HepG2 (cell line): Measurements from ENCODE around the gene ZNF736.

Source experiments
- BCL3 ChIP-seq: sonication (generic); formaldehyde crosslinking; IDR thresholded peaks from 2 replicates; pipeline ENCODE4 v1.5.1; 2020; ENCODE audit warnings: mild to moderate bottlenecking, missing genetic modification reagents, moderate library complexity
- CREBL2 ChIP-seq: sonication (generic); formaldehyde crosslinking; IDR thresholded peaks from 2 replicates; pipeline ENCODE4 v1.8.1; 2023; ENCODE audit warnings: missing genetic modification reagents, mild to moderate bottlenecking, borderline replicate concordance
- CTCF ChIP-seq: sonication (generic); formaldehyde crosslinking; IDR thresholded peaks from 2 replicates; pipeline ENCODE4 v1.5.0; 2020; ENCODE audit warnings: mild to moderate bottlenecking, missing genetic modification reagents, moderate library complexity
- MYC ChIP-seq: sonication (generic); formaldehyde crosslinking; IDR thresholded peaks from 2 replicates; pipeline ENCODE4 v1.9.0; 2021; ENCODE audit warnings: missing genetic modification reagents, borderline replicate concordance
- NFRKB ChIP-seq: fragments of 450-650 bp; IDR thresholded peaks from 2 replicates; pipeline ENCODE4 v1.6.1; 2017
- TEAD2 ChIP-seq: sonication (generic); formaldehyde crosslinking; IDR thresholded peaks from 2 replicates; pipeline ENCODE4 v1.9.0; 2021; ENCODE audit warnings: missing genetic modification reagents
- ZNF124 ChIP-seq: sonication (generic); formaldehyde crosslinking; IDR thresholded peaks from 2 replicates; pipeline ENCODE4 v1.4.0; 2020; ENCODE audit warnings: missing genetic modification reagents
- TF ChIP-seq, protein P1 (sequence below): sonication (generic); formaldehyde crosslinking; IDR thresholded peaks from 2 replicates; pipeline ENCODE4 v1.8.0; 2022; ENCODE audit warnings: mild to moderate bottlenecking, missing genetic modification reagents

DNA sequence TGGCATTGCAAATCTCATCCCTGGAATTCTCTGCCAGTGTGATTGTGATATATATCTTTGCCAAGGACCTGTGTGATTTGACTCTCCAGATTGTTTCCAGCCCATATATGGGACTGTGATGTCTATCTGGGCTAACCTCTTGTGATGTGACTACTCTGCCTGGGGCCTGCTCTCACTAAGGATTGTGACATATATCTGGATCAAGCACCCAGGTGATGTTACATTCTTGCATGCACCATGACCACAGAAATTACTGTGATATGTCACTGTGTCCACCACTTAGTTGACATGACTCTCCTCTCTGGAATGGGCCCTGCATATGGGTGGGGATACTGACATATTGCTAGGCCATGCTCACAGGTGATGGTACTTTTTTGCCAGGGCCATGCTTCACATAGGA is 86.6 kb downstream of the ZNF736 start:
- no peak for TF ChIP-seq ZNF124 (CRISPR knock-in tag)
- TF ChIP-seq CTCF = no peak
- no peak for TF ChIP-seq BCL3 (CRISPR knock-in tag)
- TF ChIP-seq CREBL2 = no peak
- TF ChIP-seq, protein P1, sequence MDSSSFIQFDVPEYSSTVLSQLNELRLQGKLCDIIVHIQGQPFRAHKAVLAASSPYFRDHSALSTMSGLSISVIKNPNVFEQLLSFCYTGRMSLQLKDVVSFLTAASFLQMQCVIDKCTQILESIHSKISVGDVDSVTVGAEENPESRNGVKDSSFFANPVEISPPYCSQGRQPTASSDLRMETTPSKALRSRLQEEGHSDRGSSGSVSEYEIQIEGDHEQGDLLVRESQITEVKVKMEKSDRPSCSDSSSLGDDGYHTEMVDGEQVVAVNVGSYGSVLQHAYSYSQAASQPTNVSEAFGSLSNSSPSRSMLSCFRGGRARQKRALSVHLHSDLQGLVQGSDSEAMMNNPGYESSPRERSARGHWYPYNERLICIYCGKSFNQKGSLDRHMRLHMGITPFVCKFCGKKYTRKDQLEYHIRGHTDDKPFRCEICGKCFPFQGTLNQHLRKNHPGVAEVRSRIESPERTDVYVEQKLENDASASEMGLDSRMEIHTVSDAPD (CRISPR knock-in tag) = no peak
- TF ChIP-seq TEAD2 (CRISPR knock-in tag) = no peak
- no peak for TF ChIP-seq MYC (CRISPR knock-in tag)
- no peak for TF ChIP-seq NFRKB
